Muscle of leg (tissue), 11 donors: ENCODE measurements around the gene FALEC. TPM values are rescaled to one million over a fixed set of nuclear protein-coding genes. Genes with fewer than 3 reads are reported as not detected.
"Not testable (repeated sequence)": the region's sequence is repeated elsewhere in the genome, so short reads cannot be mapped to it uniquely, and the experiment has no call there.

Experiments used
- DNase-seq: peaks from one replicate; pipeline ENCODE4 v3.0.0; 2013
- H3K27ac ChIP-seq: one replicate; pipeline ENCODE4 v1.5.1; 2013; ENCODE audit warnings: mild to moderate bottlenecking, low read length, control low read depth
- H3K27me3 ChIP-seq: one replicate; pipeline ENCODE4 v1.6.1; 2013; ENCODE audit warnings: low read length; ENCODE audit not compliant: control insufficient read depth, insufficient read depth
- H3K36me3 ChIP-seq: one replicate; pipeline ENCODE4 v1.6.1; 2013; ENCODE audit warnings: low read length; ENCODE audit not compliant: control insufficient read depth, insufficient read depth
- H3K4me1 ChIP-seq: one replicate; pipeline ENCODE4 v1.6.1; 2013; ENCODE audit warnings: low read length; ENCODE audit not compliant: control insufficient read depth, insufficient read depth
- H3K4me3 ChIP-seq: one replicate; pipeline ENCODE4 v1.5.1; 2013; ENCODE audit warnings: low read length, control low read depth
- H3K9me3 ChIP-seq: replicated peaks from 2 replicates; pipeline ENCODE4 v1.6.1; 2013; ENCODE audit warnings: low read depth, low read length; ENCODE audit not compliant: control insufficient read depth
- WGBS: methylation state at CpG from one replicate; pipeline ENCODE4 v1.1.5; 2013; ENCODE audit warnings: missing lambda C conversion rate; ENCODE audit not compliant: insufficient coverage; 5-methylcytosine and 5-hydroxymethylcytosine counted together
- polyA plus RNA-seq, 8 donors: library from polyadenylated mRNA; unstranded; fragments of 120-200 nt; gene quantifications; one replicate each; pipeline versions ENCODE4 v1.2.1 to v1.2.3, GENCODE V29; 2013; ENCODE audit warnings: inconsistent platforms in 1 of 8, low replicate concordance in 1 of 8; ENCODE audit not compliant: insufficient read length in 8 of 8, insufficient read depth in 1 of 8
- total RNA-seq: library from RNA; stranded (reverse); fragments of 120-200 nt; gene quantifications from one replicate; pipeline ENCODE4 v1.2.4, GENCODE V29; 2013

The FALEC gene
- total and polyA plus RNA-seq, 9 donors: 0.32 to 1.6 (median 0.74) TPM; not detected in 1

- DNase-seq: no peak
- H3K4me3 ChIP-seq: no peak overlapping the region
- no peaks in the 10 kb centered on the region for H3K27me3 ChIP-seq
- H3K4me1 ChIP-seq: peaks cover 91% of the 10 kb centered on the region
- H3K36me3 ChIP-seq: peaks cover 7% of the 10 kb centered on the region
- no peaks in the 10 kb centered on the region for H3K9me3 ChIP-seq
- no CpG with 5 or more reads among the region's 5 CpGs for WGBS
- peak overlapping the region; percentile 100 for H3K27ac ChIP-seq
Observed at GRCh38 chr1:150564051-150564991, 48.8 kb downstream of the FALEC start.

DNA sequence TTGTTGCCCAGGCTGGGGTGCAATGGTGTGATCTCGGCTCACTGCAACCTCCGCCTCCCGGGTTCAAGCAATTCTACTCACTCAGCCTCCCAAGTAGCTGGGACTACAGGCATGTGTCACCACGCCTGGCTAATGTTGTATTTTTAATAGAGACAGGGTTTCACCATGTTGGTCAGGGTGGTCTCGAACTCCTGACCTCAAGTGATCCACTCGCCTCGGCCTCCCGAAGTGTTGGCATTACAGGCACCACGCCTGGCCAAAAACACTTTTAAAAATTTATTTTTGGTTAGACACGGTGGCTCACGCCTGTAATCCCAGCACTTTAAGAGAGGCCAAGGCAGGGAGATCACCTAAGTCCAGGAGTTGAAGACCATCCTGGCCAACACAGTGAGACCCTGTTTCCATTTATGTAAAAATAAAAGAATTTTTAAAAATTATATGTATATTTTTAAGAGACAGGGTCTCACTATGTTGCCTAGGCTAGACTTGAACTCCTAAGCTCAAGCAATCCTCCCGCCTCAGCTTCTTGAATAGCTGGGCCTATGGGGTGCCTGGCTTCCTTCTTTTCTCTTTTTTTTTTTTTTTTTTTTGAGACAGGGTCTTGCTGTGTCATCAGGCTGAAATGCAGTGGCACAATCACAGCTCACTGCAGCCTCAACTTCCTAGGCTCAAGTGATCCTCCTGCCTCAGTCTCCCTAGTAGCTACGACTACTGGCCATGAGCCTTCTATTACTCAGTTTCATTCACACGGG, 49.9 kb downstream of the FALEC start:
- not testable (repeated sequence) for H3K27me3 ChIP-seq, DNase-seq, H3K9me3 ChIP-seq, H3K4me3 ChIP-seq
- Histone ChIP-seq H3K27ac (peak overlapping the region; percentile 100), H3K36me3 (peaks cover 10% of the 10 kb centered on the region), H3K4me1 (peaks cover 90% of the 10 kb centered on the region)
- 85% methylated on average over 7 of the region's 14 CpGs for WGBS

DNA sequence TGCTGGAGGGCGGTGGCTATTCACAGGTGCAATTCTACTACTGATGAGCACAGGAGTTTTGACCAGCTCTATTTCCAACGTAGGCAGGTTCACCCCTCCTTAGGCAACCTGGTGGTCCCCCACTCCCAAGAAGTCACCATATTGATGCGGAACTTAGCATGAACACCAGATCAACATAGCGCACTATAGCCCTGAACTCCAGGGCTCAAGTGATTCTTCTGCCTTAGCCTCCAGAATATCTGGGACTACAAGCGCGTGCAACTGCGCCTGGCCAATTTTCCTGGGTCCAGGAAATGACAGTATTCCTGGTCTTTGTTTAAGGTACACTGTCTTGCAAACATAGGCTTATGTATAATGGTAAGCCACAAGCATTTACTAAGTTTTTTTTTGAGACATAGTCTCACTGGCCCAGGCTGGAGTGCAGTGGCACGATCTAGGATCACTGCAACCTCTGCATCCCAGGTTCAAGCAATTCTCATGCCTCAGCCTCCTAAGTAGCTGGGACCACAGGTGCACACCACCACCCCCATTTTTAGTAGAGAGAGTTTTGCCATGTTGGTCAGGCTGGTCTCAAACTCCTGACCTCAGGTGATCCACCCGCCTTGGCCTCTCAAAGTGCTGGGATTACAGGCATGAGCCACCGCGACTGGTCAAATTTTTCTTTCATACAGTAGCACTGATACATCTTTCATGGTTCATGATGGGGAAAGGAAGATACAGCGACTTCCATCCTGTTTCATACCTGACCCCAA, 51.2 kb downstream of the FALEC start:
- no peaks in the 10 kb centered on the region for H3K9me3 ChIP-seq
- no peak overlapping the region for H3K4me3 ChIP-seq
- no peak for DNase-seq
- 87% methylated on average over 3 of the region's 12 CpGs for WGBS
- peaks cover 17% of the 10 kb centered on the region for H3K36me3 ChIP-seq
- peaks cover 88% of the 10 kb centered on the region for H3K4me1 ChIP-seq
- peak overlapping the region; percentile 97 for H3K27ac ChIP-seq
- no peaks in the 10 kb centered on the region for H3K27me3 ChIP-seq

DNA sequence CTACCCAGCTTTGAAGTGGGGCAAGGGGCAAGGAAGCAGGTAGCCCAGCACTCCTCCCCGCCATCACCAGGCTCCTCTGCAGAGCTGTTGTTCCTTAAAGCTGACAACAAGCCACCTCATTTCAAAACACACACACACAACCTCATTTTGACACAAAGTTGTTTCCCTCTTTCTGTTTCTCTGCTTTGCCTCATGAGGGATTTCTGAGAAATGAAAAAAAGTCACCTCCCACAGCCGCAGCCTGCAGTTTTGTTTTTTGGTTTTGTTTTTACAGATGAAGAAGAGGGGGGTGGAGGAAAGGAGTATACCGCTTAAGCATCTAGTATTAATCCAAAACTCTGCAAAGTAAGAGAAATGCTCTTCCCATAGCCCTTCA, 51.8 kb downstream of the FALEC start:
- DNase-seq: peak; percentile 83
- WGBS: no CpG with 5 or more reads among the region's 3 CpGs
- H3K27ac ChIP-seq: peak overlapping the region; percentile 97
- no peaks in the 10 kb centered on the region for H3K9me3 ChIP-seq
- H3K36me3 ChIP-seq: peaks cover 23% of the 10 kb centered on the region
- H3K27me3 ChIP-seq: no peaks in the 10 kb centered on the region
- peaks cover 85% of the 10 kb centered on the region for H3K4me1 ChIP-seq
- peak overlapping the region; percentile 16 for H3K4me3 ChIP-seq

DNA sequence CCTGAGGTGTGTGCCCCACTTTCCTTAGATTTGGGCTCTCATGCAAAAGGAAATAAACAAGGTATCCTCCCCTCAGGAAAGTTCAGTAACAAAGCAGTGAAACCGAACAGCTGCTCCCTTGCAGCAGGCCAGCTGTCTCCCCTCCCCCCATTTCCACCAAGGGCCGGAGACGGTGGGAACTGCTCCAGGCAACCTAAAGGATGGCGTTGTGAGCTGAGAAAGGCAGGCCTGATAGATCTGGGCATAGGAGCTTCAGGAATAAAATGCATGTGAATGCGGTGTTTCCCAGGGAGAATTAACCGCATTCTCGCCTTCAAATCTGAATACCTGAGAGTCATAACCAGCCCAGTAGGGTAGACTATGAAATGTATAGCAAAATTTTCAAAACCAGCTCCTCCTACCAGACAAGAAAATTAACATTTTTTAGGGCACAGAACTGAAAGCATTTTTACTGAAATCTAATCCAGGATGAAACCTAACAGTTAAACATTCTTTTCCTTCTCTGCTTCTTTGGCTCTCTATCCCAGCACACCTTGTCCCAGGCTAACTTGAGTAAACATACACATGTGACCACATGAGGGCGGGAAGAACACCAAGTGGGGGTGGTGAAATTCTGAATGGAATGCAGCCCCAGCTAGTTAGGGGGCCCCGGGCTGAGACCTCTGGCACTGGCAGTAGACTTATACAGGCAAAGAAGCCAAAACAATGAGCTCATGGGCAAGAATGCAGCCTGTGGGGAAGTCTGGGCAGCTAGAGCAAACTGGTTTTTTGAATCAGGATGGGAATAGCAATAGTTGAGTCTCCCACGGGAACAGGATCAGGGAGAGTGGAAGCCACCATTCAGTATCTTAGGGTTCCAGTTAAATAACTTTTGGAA, 52.4 kb downstream of the FALEC start:
- DNase-seq: peak; percentile 94
- Histone ChIP-seq H3K27ac (peak overlapping the region; percentile 97), H3K9me3 (no peaks in the 10 kb centered on the region), H3K27me3 (no peaks in the 10 kb centered on the region), H3K4me1 (peaks cover 79% of the 10 kb centered on the region), H3K4me3 (peak overlapping the region; percentile 16), H3K36me3 (peaks cover 28% of the 10 kb centered on the region)
- WGBS: 8% methylated on average over 3 of the region's 10 CpGs

DNA sequence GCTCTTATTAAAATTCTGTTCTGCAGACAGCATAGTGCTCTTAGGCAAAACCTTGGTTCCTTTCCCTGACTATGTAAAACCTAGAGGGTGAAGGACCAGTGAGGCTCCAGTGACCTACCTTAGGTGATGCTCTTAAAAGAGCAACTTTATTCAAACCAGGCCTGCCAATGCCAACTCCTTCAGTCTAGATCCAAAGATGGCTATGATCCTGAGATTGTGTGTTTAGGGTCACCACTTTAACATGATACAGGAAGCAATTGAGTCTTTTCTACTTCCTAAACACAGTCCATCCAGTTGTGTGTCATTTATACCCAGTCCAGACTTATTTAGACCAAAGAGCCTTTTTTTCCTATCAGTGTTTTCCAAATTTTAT, 53.0 kb downstream of the FALEC start:
- peak overlapping the region; percentile 97 for H3K27ac ChIP-seq
- H3K4me3 ChIP-seq: no peak overlapping the region
- no peaks in the 10 kb centered on the region for H3K27me3 ChIP-seq
- no peak for DNase-seq
- no peaks in the 10 kb centered on the region for H3K9me3 ChIP-seq
- H3K36me3 ChIP-seq: peaks cover 33% of the 10 kb centered on the region
- H3K4me1 ChIP-seq: peaks cover 78% of the 10 kb centered on the region

GRCh38 chr1:150572918-150573647, 57.5 kb downstream of the FALEC start:
- WGBS: 51% methylated on average over 2 of the region's 4 CpGs
- Histone ChIP-seq H3K27ac (peak overlapping the region; percentile 4), H3K36me3 (peaks cover 64% of the 10 kb centered on the region), H3K27me3 (no peaks in the 10 kb centered on the region), H3K4me1 (peaks cover 48% of the 10 kb centered on the region), H3K4me3 (no peak overlapping the region), H3K9me3 (no peaks in the 10 kb centered on the region)
- no peak for DNase-seq

GRCh38 chr1:150573648-150574071, 58.1 kb downstream of the FALEC start:
- H3K4me1 ChIP-seq: peaks cover 42% of the 10 kb centered on the region
- not testable (repeated sequence) for H3K27ac ChIP-seq, H3K9me3 ChIP-seq, H3K27me3 ChIP-seq, H3K4me3 ChIP-seq, DNase-seq
- WGBS: 85% methylated on average over 10 of the region's 13 CpGs
- H3K36me3 ChIP-seq: peaks cover 67% of the 10 kb centered on the region
